COLO668 (cell line): ENCODE results near the gene EFCC1.

Experiments used
- DNase-seq: peaks from one replicate; lab custom pipeline; 2025; ENCODE audit not compliant: unreplicated experiment; lab: John Stamatoyannopoulos, UW

Gene EFCC1

GRCh38 chr3:129001101-129001805 is at the start of gene EFCC1:
TSS of gene EFCC1 (plus strand) at chr3:129001304. CDS start at chr3:129001629, 325 bp downstream.
- no peak for DNase-seq

DNA sequence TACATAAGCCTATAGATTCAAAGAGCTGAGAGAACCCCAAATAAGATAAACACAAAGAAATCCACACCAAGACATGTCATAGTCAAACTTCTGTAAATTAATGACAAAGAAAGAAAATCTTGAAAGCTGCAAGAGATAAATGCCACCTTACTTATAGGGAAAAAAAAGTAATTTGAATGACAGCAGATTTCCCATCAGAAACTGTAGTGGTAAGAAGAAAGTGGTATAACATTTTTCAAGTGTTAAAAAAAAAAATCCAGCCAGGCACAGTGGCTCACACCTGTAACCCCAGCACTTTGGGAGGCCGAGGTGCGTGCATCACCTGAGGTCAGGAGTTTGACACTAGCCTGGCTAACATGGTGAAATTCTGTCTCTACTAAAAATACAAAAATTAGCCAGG is 44.7 kb upstream of the EFCC1 start:
- no peak for DNase-seq

DNA sequence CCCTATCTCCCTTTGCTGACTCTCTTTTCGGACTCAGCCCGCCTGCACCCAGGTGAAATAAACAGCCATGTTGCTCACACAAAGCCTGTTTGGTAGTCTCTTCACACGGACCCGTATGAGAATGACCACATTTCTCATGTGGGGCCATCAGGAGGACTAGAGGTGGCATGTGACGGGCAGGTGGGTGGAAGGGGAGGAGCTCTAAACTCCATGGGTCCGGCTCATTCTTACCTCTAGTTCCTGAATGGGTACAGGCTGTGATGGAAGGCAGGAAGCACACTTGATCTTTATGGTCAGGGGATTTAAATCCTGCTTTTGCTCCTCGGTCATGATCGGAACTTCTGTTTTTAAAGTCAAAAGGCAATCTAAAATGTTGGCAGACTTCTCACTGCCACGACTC is 35.8 kb upstream of the EFCC1 start:
- no peak for DNase-seq

DNA sequence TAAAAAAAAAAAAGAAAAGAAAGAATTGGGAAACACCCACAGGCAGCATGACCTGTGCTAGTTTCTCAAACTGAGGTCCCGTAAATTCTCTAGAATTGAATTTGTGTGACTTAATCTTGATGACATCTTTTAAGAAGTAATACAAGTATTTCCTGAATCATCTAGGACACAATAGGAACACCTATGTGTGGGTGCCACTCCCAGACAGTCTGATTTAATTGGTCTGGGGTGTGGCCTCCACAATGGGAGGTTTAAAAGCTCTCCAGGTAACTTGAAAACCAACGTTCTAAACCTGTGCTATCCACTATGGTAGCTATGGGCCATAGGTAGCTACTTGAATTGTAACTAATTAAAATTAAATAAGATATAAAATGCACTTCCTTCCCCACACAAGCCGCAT is 35.3 kb upstream of the EFCC1 start:
- no peak for DNase-seq

DNA sequence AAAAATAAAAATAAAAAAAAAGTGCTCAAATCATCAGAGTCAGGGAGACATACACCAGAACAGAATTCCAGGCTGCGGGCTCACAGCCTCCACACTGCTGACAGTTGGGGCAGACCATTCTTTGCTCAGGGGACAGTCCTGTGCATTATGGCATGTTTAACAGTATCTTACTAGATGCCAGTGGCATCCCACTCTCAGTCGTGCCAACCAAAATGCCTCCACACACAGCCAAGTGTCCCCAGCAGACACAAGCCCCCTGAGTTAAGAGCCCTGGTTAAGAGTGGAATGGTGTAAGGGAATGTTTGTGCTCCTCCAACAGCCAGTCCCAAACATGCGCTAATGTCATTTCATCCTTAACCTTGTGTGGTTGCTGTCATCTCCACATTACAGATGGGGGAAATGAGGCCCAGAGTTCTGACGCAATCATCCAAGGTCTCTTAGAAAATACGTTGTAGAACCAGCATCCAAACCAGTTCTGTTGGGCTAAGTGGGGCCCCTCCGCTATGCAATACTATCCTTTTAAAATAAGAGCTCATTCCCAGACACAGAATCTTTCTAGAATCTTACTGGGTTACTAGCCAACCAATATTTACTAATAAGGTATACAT is 33.3 kb upstream of the EFCC1 start:
- DNase-seq, result no peak

DNA sequence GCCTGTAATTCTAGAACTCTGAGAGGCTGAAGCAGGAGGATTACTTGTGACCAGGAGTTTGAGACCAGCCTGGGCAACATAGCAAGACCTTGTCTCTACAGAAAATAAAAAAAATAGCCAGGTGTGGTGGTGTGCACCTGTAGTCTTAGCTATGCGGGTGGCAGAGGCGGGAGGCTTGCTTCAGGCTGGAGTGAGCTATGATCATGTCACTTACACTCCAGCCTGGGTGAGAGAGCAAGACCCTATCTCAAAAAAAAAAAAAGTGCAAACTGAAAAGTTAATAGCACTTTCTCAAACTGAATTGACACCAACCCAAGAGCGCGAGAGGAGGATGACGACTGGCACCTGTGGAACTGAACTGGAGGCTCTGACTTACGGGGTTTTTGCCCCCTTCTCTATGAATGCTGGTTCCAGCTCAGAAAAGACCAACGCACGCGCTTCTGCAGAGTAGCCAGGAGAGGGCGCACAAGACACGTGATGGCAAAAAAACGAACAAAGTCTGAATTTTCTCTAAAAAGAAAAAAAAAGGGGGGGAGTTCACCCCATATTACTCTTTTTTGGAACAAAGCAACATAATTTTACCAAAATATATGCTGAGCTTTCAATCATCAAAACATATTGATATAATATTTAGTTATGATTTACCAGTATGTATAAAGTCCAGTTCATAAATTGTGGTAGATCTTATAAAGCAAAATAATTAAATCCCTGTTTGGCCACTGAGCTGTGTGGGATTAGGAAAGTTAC is 30.9 kb upstream of the EFCC1 start:
- peak; percentile 18 for DNase-seq

DNA sequence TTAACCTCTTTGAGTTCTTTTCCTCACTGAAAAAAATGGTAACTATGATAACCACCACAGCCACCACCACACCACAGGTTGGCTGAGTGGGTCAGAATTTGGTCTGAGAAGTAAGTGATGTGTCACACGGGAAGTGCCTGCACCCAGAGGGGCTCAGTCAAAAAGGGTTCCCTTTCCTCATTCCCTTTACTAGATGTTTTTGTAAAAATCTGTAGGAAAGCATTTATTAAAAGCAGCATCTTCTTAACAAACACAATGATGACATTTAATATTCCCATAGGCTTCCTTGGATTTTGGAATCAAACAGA is 30.4 kb upstream of the EFCC1 start:
- DNase-seq, result no peak

- DNase-seq, result no peak
These were observed 29.5 kb upstream of the EFCC1 start for GRCh38 chr3:128971421-128972100.

DNA sequence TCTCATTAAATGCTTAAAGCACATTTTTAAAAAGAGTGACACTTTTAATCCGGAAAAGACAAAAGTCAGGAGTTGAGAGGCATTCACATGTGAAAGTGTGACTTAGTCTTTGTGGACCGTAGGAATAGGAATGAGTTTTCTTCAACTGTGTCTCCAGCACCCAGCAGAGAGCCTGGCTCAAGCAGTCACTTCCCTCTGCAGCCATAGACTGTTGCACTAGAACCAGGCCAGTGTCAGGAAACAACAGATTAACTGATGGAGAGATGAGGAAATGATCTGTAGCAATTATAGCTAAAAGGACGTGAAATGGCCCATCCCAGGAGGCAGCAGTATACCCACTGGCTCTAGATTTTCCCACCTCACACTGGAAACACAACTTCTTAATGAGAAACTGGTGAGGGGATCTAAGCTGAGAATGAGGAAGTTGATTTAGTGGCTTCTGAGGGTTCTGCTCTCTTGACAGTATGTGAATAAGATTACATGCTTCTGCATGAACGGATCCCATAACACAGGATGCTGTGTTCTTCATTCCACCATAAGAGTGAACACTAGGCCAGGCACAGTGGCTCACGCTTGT is 27.0 kb upstream of the EFCC1 start:
- DNase-seq, result no peak

- no peak for DNase-seq
These were observed 25.8 kb upstream of the EFCC1 start for GRCh38 chr3:128975276-128975675.

- DNase-seq, result no peak
These were observed 17.6 kb upstream of the EFCC1 start for GRCh38 chr3:128983293-128984069.

- DNase-seq, result no peak
These were observed 16.5 kb upstream of the EFCC1 start for GRCh38 chr3:128984596-128984995.

GRCh38 chr3:128987302-128988100 is 13.6 kb upstream of the EFCC1 start:
- no peak for DNase-seq

- no peak for DNase-seq
These were observed 12.8 kb upstream of the EFCC1 start for GRCh38 chr3:128988286-128988685.

- no peak for DNase-seq
These were observed 9.7 kb upstream of the EFCC1 start for GRCh38 chr3:128991355-128991895.

GRCh38 chr3:128992926-128993460 is 8.1 kb upstream of the EFCC1 start:
- no peak for DNase-seq

- DNase-seq, result peak; percentile 85
These were observed 7.5 kb upstream of the EFCC1 start, which contains the start of gene CFAP92 for GRCh38 chr3:128993461-128994172. TSS of gene CFAP92 (minus strand) at chr3:128994076. CDS start at chr3:128993304, 772 bp downstream.

DNA sequence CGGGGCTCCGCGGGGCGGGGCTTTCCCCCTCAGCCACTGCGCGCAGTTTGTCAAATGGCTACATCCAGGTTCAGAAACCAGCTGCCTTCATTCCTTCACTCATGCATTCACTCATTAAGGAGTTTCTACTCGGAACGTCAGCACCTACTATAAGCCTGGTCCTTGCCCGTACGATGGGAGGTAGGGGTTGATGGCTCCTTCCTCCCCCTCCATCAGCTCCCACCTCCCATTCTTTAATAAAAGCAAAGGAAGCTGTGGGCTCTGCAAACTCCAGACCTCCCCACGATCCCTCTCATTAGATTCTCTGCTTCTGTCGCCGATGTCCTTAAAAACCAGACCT is 7.0 kb upstream of the EFCC1 start:
- no peak for DNase-seq
